ENCODE data around the gene MAST2. TPM values are rescaled to one million over a fixed set of nuclear protein-coding genes. Genes with fewer than 3 reads are reported as not detected.
A peak's percentile ranks its signal among the peaks of the same experiment; 100 is the strongest.

MAST2 gene
- total and polyA plus RNA-seq, 2 of the 13 experiments (the other 11 are each of a cell fraction or from before 2014, with no cell fraction given) = 15.3 to 23.0 TPM

- no TSS peak for BruUV-seq (replicated peaks)
- ATAC-seq = peak; percentile 65
- ChIA-PET CTCF (ENCODE audit: low intra/inter-chr PET ratio, low total read pairs) (no interaction called here), POLR2A (interaction anchor here (0.9 to 1.1 kb wide), 3 partner anchors 199 to 365 kb away, joined by 3 to 6 read pairs (median 3); partner anchors contain the start of genes PRDX1 and TMEM69)
- Histone ChIP-seq H2AFZ (ENCODE audit: low read length) (no peak overlapping the region), H3K4me2 (ENCODE audit: low read depth, low read length) (no peak overlapping the region), H3K4me1 (ENCODE audit: insufficient read depth, low read length) (peaks cover 50% of the 10 kb centered on the region), H3K79me2 (ENCODE audit: insufficient read depth, low read length) (peaks cover 8% of the 10 kb centered on the region), H3K27ac (ENCODE audit: extremely low read length, insufficient read depth, low read length) (peak overlapping the region; percentile 21), H3K27me3 (ENCODE audit: control insufficient read depth in 1 of 2, insufficient read depth in 2 of 2, low read length in 2 of 2) (no peaks in the 10 kb centered on the region), H3K36me3 (replicated peaks in 1 of 2; ENCODE audit: control insufficient read depth in 1 of 2, insufficient read depth in 2 of 2, low read length in 2 of 2) (no peaks in the 10 kb centered on the region; a peak in 2 of 5 replicates), H3K9me3 (ENCODE audit: low read length) (no peaks in the 10 kb centered on the region), H3K4me3 (replicated peaks in 1 of 3; ENCODE audit: insufficient read depth in 1 of 3, low read depth in 2 of 3, low read length in 3 of 3) (no peak overlapping the region), H3K9ac (ENCODE audit: insufficient read depth, low read depth, low read length) (no peak overlapping the region), H4K20me1 (ENCODE audit: insufficient read depth, low read length) (no peaks in the 10 kb centered on the region)
- in situ Hi-C loops (cut with HindIII; ENCODE audit: extremely low pct_ligation_motif_present, low pct_unique_long_range_greater_than_20kb) = no loop called here
- FAIRE-seq = no peak
- WGBS (ENCODE audit: low lambda C conversion rate) = 86% methylated on average over 1 of the region's 1 CpG
- DNase-seq (ENCODE audit: low spot score) = peak; percentile 47
- intact Hi-C loops (cut with micrococcal nuclease; ENCODE audit: unreplicated experiment) = loop anchor here (5.0 kb wide), 1 partner anchor 200 kb away; the partner anchor contains the start of genes GPBP1L1 and TMEM69
- TF ChIP-seq MATR3 (CRISPR knock-in tag; IDR thresholded peaks at IDR 0.05) = no peak
- TF ChIP-seq KLF12 (CRISPR knock-in tag; IDR thresholded peaks at IDR 0.05; ENCODE audit: borderline replicate concordance) = no peak
- TF ChIP-seq ZNF253 (CRISPR knock-in tag; IDR thresholded peaks at IDR 0.05; ENCODE audit: borderline replicate concordance) = no peak
- no peak for TF ChIP-seq ZBTB43 (CRISPR knock-in tag; conservative IDR thresholded peaks at IDR 0.05)
- TF ChIP-seq SUZ12 (IDR thresholded peaks at IDR 0.05; ENCODE audit: low read depth, low read length) = no peak
- no peak for TF ChIP-seq ZNF224 (CRISPR knock-in tag; IDR thresholded peaks at IDR 0.05)
- no peak for TF ChIP-seq HMGXB3 (CRISPR knock-in tag; IDR thresholded peaks at IDR 0.05; ENCODE audit: borderline replicate concordance)
- no peak for TF ChIP-seq ARID3A (IDR thresholded peaks at IDR 0.05; ENCODE audit: low read depth, low read length)
- no peak for TF ChIP-seq ZNF839 (CRISPR knock-in tag; IDR thresholded peaks at IDR 0.05; ENCODE audit: borderline replicate concordance)
- TF ChIP-seq SP140L (CRISPR knock-in tag; IDR thresholded peaks at IDR 0.05; ENCODE audit: borderline replicate concordance) = no peak
- no peak for TF ChIP-seq CENPBD1 (CRISPR knock-in tag; IDR thresholded peaks at IDR 0.05; ENCODE audit: borderline replicate concordance, low read depth)
- TF ChIP-seq ZNF567 (CRISPR knock-in tag; IDR thresholded peaks at IDR 0.05; ENCODE audit: borderline replicate concordance) = no peak
- no peak for TF ChIP-seq THRA (CRISPR knock-in tag; IDR thresholded peaks at IDR 0.05; ENCODE audit: borderline replicate concordance)
- no peak for TF ChIP-seq TP53 (CRISPR knock-in tag; conservative IDR thresholded peaks at IDR 0.05)
Observed at GRCh38 chr1:45887156-45887842, 83.9 kb downstream of the MAST2 start.

Measured in HepG2 (cell line).